GM12865 (cell line): ENCODE measurements around the gene STX2.

Experiments
- DNase-seq: peaks from one replicate; pipeline ENCODE4 v3.0.0; 2010; ENCODE audit warnings: low read depth
- H3K4me3 ChIP-seq: 2 replicates; pipeline ENCODE4 v1.5.1; 2011; ENCODE audit warnings: mild to moderate bottlenecking, low read depth, low read length, control low read depth
- TF ChIP-seq, protein P1 (sequence below): IDR thresholded peaks from 2 replicates; pipeline ENCODE4 v1.5.1; 2011; ENCODE audit warnings: low read length, control low read depth, low read depth, inconsistent platforms; ENCODE audit not compliant: insufficient read depth; ENCODE audit errors: missing control alignments

The STX2 gene

DNA sequence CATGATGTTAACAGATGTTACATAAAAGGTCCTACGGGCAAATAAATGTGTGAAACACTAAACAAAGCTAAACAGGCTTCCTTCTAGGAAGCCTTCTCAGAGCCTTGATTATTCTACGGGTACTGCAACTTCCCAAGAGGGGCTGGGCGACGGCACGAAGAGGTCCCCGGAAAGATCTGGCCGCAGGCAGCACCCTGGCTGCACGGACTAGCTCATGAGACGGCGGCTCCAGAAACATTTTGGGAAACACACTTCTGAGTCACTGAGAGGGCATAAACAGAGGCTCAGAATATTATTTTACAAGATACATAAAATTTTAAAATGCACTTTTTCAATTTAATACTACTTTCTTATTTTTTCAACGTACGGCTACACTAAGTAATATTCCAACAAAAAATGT is 19.4 kb downstream of the STX2 start:
- H3K4me3 ChIP-seq = no peak overlapping the region
- TF ChIP-seq, protein P1, sequence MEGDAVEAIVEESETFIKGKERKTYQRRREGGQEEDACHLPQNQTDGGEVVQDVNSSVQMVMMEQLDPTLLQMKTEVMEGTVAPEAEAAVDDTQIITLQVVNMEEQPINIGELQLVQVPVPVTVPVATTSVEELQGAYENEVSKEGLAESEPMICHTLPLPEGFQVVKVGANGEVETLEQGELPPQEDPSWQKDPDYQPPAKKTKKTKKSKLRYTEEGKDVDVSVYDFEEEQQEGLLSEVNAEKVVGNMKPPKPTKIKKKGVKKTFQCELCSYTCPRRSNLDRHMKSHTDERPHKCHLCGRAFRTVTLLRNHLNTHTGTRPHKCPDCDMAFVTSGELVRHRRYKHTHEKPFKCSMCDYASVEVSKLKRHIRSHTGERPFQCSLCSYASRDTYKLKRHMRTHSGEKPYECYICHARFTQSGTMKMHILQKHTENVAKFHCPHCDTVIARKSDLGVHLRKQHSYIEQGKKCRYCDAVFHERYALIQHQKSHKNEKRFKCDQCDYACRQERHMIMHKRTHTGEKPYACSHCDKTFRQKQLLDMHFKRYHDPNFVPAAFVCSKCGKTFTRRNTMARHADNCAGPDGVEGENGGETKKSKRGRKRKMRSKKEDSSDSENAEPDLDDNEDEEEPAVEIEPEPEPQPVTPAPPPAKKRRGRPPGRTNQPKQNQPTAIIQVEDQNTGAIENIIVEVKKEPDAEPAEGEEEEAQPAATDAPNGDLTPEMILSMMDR = no peak
- no peak for DNase-seq

DNA sequence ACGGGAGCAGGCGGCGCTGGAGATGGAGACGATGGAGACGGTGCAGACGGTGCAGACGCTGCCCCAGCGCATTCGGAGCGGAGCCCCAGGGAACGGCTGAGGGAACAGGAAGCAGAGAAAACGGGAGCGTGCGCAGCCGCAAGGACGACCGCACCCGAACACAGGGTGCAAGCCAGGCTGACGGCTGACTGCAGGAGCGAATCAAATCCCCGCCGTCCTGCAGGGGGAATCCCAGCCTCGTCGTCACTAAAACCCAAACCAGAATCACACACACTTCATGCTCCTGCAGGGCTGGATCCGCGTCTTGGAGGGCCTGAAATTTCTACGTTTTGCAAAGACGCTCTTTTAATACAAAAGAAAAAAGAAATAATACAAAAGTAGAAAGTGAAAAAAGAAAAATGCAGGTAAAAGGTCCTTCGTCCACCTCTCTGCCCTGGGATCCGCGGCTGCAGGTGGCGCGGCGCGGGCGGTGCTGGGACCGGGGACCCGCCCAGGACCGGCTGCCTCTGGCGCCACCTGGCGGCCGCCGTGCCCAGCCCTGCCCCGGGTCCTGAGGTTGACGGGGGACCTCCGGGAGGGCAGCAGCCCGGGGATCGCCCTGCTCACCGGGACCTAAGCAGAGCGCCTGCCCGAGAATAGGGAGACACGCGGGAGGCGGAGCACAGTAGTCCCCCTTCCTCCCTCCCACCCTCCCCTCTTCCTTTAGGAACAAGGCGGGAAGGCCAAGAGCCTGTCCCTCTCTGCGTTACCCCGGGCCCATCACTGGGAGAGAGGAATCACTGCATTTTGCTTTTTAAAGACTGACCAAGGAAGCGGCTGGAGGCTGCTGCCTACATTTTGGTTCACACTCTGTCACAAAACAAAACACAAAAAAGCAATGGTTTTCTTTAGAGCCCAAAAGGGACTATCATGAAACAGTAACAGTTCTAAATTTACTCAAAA is 20.1 kb downstream of the STX2 start:
- H3K4me3 ChIP-seq = peak overlapping the region; percentile 43
- peak; percentile 79 for DNase-seq
- TF ChIP-seq, protein P1 = peak; percentile 73

DNA sequence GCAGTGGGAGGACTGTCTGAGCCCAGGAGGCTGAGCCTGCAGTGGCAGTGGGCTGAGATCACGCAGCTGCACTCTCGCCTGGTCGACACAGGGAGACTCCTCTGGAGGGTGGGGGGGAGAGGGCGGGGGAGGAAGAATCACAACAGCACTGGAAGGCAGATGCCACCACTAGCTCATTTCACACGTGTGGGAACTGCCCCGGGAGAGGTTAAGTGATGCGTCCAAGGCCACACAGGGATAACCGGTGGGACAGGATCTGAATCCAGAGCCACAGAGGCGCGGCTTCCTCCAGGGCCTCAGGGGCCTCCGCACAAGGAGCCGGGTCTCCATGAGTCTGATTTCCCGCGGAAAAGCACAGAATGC is 20.8 kb downstream of the STX2 start:
- peak; percentile 27 for DNase-seq

DNA sequence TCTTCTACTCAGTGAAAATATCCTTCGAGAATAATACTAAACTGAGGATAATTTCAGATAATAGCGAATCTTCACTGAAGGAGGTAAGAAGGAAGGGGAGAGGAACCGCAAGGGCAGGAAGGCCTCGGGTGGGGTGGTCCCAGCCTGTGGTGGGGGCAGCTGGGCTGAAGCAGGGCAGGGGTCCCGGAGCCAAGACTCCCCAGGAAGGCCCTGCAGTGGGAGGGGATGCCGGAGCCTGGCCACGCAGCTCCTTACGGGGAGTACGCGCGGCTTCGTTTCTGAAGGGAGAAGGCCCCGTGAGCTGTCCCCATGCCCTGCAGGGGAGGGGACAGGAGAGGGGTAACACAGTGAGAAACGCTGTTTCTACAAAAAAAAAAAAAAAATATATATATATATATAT is 21.2 kb downstream of the STX2 start:
- no peak for DNase-seq
- TF ChIP-seq, protein P1 = no peak
- H3K4me3 ChIP-seq = no peak overlapping the region

More for the DNA sequence above, 20.8 kb downstream of the STX2 start:
- TF ChIP-seq, protein P1 = no peak
- H3K4me3 ChIP-seq = peak overlapping the region; percentile 43

DNA sequence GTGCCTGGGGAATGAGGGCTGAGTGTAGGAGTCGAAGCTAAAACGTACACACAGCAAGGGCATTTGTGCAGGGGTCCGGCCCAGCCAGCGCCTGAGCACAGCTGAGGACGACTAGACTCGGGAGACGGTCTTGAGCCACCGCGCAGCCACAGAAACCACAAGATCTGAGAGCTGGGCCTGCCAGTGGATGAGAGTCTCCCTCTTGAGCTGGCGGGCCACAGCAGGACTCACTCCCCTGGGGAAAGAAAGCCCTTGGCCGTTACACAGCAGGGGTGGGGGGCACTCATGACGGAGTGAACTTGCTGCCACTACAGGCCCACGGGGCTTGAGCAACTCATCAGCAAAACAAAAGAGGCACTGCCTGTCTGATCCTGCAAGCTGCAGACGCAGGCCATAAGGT is 23.0 kb downstream of the STX2 start:
- peak overlapping the region; percentile 35 for H3K4me3 ChIP-seq
- peak; percentile 21 for DNase-seq
- TF ChIP-seq, protein P1 = no peak

DNA sequence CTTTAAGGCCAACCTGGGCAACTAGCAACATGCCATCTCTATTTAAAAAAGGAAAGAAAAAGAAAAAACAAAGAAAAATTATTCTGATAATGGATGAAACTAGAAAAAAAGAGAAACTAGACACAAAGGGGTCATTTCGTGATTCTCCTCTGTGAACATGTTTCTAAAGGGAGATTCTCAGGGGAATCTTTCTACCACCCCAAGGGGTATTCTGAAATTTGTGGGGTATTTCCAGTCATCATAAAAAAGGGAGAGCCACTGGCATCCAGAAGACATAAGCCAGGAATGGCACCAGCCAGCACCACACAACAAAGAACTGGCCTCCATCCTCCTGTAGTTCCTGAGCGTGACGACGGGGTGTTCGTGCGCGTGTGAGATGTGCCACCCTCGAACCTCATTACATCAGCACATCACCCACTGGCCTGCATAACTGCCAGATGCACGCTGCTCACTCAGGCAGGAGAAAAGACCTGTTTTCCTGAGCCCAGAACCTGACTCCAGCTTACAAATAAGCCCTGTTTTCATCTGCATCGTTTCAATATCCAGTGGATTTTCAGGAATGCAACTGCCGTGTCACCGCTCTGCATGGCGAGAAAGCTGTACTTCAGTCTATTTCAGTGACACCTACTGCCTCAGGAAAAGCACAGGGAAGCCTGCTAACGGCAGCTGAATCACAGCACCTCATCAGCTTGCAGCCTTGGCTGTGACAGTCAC is 23.9 kb downstream of the STX2 start:
- TF ChIP-seq, protein P1 = no peak
- DNase-seq = peak; percentile 61
- peak overlapping the region; percentile 35 for H3K4me3 ChIP-seq

GRCh38 chr12:130813949-130814348 is 25.1 kb downstream of the STX2 start:
- DNase-seq = peak; percentile 87
- TF ChIP-seq, protein P1 = no peak
- peak overlapping the region; percentile 45 for H3K4me3 ChIP-seq
